ENCODE results near the gene SALL4.

DNA sequence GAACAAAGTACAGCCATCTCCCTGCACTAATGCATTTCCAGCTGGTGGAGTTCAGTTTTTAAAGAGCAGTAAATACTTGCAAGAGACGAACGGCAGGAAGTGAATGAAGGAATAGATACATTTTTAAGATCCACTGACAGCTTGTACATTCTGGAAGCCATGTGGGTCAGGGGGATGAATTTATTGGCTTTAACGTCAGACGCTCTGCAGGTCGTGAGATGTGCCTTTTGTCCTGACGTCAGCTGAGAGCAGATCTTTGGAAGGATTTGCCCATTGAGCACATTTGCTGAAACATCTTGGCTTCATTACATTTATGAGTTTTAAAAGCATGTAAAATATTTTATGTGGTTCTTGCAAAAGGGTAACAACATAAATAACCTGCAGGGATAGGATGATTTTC, 29.5 kb upstream of the SALL4 start:
- TF ChIP-seq EP300 (IDR thresholded peaks at IDR 0.05) (no peak), POLR2A (IDR thresholded peaks at IDR 0.05) (no peak), POLR2AphosphoS5 (IDR thresholded peaks at IDR 0.05) (no peak)

Measured in upper lobe of left lung (tissue), 4 donors.